GM18498 (cell line): ENCODE data around the gene GPA33.

Experiments used
- ATAC-seq: cut with Tn5 transposase; IDR thresholded peaks from one replicate; pipeline ENCODE4 v1.9.1; 2021; ENCODE audit warnings: mild to moderate bottlenecking, moderate library complexity; ENCODE audit not compliant: unreplicated experiment

Gene GPA33

GRCh38 chr1:167090314-167090942 lies at the start of gene GPA33:
GPA33 (minus strand) TSS chr1:167090377; CDS start chr1:167090287, 90 bp downstream.
- ATAC-seq = peak; percentile 70

- ATAC-seq = no peak
Observed at GRCh38 chr1:167138703-167139102, 48.5 kb upstream of the GPA33 start.

- no peak for ATAC-seq
Observed at GRCh38 chr1:167137793-167138510, 47.8 kb upstream of the GPA33 start.

GRCh38 chr1:167137332-167137781 lies 47.2 kb upstream of the GPA33 start:
- ATAC-seq = no peak

GRCh38 chr1:167136806-167137205 lies 46.6 kb upstream of the GPA33 start:
- ATAC-seq = no peak

GRCh38 chr1:167136191-167136614 lies 46.0 kb upstream of the GPA33 start:
- no peak for ATAC-seq

- ATAC-seq = no peak
Observed at GRCh38 chr1:167135281-167135840, 45.2 kb upstream of the GPA33 start.

- no peak for ATAC-seq
Observed at GRCh38 chr1:167132301-167133010, 42.3 kb upstream of the GPA33 start.

GRCh38 chr1:167130829-167131510 lies 40.8 kb upstream of the GPA33 start:
- ATAC-seq = no peak

- no peak for ATAC-seq
Observed at GRCh38 chr1:167128261-167129227, 38.4 kb upstream of the GPA33 start.

- ATAC-seq = no peak
Observed at GRCh38 chr1:167127661-167128060, 37.5 kb upstream of the GPA33 start.

- no peak for ATAC-seq
Observed at GRCh38 chr1:167127236-167127635, 37.1 kb upstream of the GPA33 start.

GRCh38 chr1:167126811-167127210 lies 36.6 kb upstream of the GPA33 start:
- ATAC-seq = no peak

- ATAC-seq = no peak
Observed at GRCh38 chr1:167126317-167126716, 36.1 kb upstream of the GPA33 start.

- ATAC-seq = no peak
Observed at GRCh38 chr1:167122568-167122967, 32.4 kb upstream of the GPA33 start.

GRCh38 chr1:167122121-167122480 lies 31.9 kb upstream of the GPA33 start:
- ATAC-seq = no peak

GRCh38 chr1:167121375-167122120 lies 31.4 kb upstream of the GPA33 start:
- no peak for ATAC-seq

- no peak for ATAC-seq
Observed at GRCh38 chr1:167120899-167121298, 30.7 kb upstream of the GPA33 start.

- ATAC-seq = no peak
Observed at GRCh38 chr1:167119696-167120095, 29.5 kb upstream of the GPA33 start.
